GM12878 (cell line): ENCODE results near the gene SBF2. TPM values are rescaled to one million over a fixed set of nuclear protein-coding genes. Genes with fewer than 3 reads are reported as not detected.

ENCODE experiments used
- ATAC-seq: fragments of 200-7000 bp; cut with Tn5 transposase; 3 replicates; pipeline ENCODE4 v1.9.1; 2020; ENCODE audit warnings: mild to moderate bottlenecking, moderate library complexity
- BruUV-seq: library from RNA; stranded (reverse); fragments of 400-500 nt; replicated peaks from 2 replicates; lab custom pipeline; 2021; lab: Mats Ljungman, UMichigan
- CTCF ChIA-PET: fragments of 300-600 bp; sonication (Branson Sonifier 250); formaldehyde crosslinking; extraction: SDS; loops from one replicate; lab custom pipeline; 2021; ENCODE audit warnings: inconsistent platforms; lab: Yijun Ruan, JAX
- POLR2A ChIA-PET: fragments of 350-600 bp; formaldehyde crosslinking; extraction: SDS; loops from one replicate; lab custom pipeline; 2021; ENCODE audit warnings: inconsistent platforms; lab: Charles Lee
- RAD21 ChIA-PET: fragments of 300-600 bp; sonication (Branson Sonifier 250); formaldehyde crosslinking; loops from one replicate; lab custom pipeline; 2023; ENCODE audit warnings: antibody characterized with exemption; ENCODE audit not compliant: unreplicated experiment; lab: Charles Lee
- SMC1A ChIA-PET: fragments of 300-600 bp; sonication (Branson Sonifier 250); formaldehyde crosslinking; loops from one replicate; lab custom pipeline; 2023; ENCODE audit not compliant: unreplicated experiment, uncharacterized antibody; lab: Charles Lee
- DNase-seq: peaks from one replicate; pipeline ENCODE4 v3.0.0-alpha.2; 2011; ENCODE audit warnings: low read depth, low spot score
- FAIRE-seq: peaks from 3 replicates; lab custom pipeline; 2011; peaks lifted over from hg19 to GRCh38; lab: Jason Lieb, UNC
- H2AFZ ChIP-seq: 2 replicates; pipeline ENCODE4 v1.6.0; 2011; ENCODE audit warnings: low read depth, low read length, control low read depth; ENCODE audit not compliant: control insufficient read depth
- H3K27ac ChIP-seq: 2 replicates; pipeline ENCODE4 v1.5.1; 2011; ENCODE audit warnings: control low read depth; ENCODE audit not compliant: control insufficient read depth, insufficient read depth
- H3K27me3 ChIP-seq, 2 experiments: replicated peaks in 1 of 2; 2 replicates each; pipeline versions ENCODE4 v1.6.0 to v1.6.1; 2011; ENCODE audit warnings: low read length in 1 of 2; ENCODE audit not compliant: control insufficient read depth in 2 of 2, insufficient read depth in 2 of 2
- H3K36me3 ChIP-seq, 2 experiments: 2 replicates each; pipeline ENCODE4 v1.5.1; 2011; ENCODE audit warnings: low read length in 1 of 2; ENCODE audit not compliant: control insufficient read depth in 2 of 2, insufficient read depth in 2 of 2
- H3K4me1 ChIP-seq: 2 replicates; pipeline ENCODE4 v1.6.1; 2011; ENCODE audit warnings: mild to moderate bottlenecking, low read length, moderate library complexity, mixed read lengths; ENCODE audit not compliant: control insufficient read depth, insufficient read depth
- H3K4me2 ChIP-seq: 2 replicates; pipeline ENCODE4 v1.6.0; 2011; ENCODE audit warnings: control low read depth; ENCODE audit not compliant: control insufficient read depth, insufficient read depth
- H3K4me3 ChIP-seq: fragments of 200-600 bp; sonication (generic); 2 replicates; pipeline ENCODE4 v1.5.1; 2016
- H3K79me2 ChIP-seq: 2 replicates; pipeline ENCODE4 v1.6.0; 2011; ENCODE audit warnings: low read length; ENCODE audit not compliant: control insufficient read depth, insufficient read depth
- H3K9ac ChIP-seq: 2 replicates; pipeline ENCODE4 v1.8.0; 2011; ENCODE audit warnings: low read length, control low read depth, mixed read lengths; ENCODE audit not compliant: control insufficient read depth, insufficient read depth
- H3K9me3 ChIP-seq: replicated peaks from 3 replicates; pipeline ENCODE4 v1.5.1; 2011; ENCODE audit warnings: mild to moderate bottlenecking, low read length; ENCODE audit not compliant: control insufficient read depth, insufficient read depth
- H4K20me1 ChIP-seq: 2 replicates; pipeline ENCODE4 v1.6.0; 2011; ENCODE audit not compliant: control insufficient read depth, insufficient read depth
- EP300 ChIP-seq, 2 experiments: fragments of 150-350 bp in 1 of 2; IDR thresholded peaks; 2 replicates each; pipeline ENCODE4 v1.6.1; 2011 to 2012; ENCODE audit warnings: low read depth in 2 of 2, low read length in 2 of 2, borderline replicate concordance in 1 of 2, improper control_type of control experiment in 1 of 2, inconsistent platforms in 1 of 2; ENCODE audit not compliant: control insufficient read depth in 1 of 2
- IRF4 ChIP-seq: IDR thresholded peaks from 2 replicates; pipeline ENCODE4 v1.6.1; 2011; ENCODE audit warnings: low read depth, low read length
- KAT2A ChIP-seq: conservative IDR thresholded peaks from 2 replicates; pipeline ENCODE4 v1.6.1; 2011; ENCODE audit warnings: low read depth, low read length; ENCODE audit not compliant: control insufficient read depth
- POLR2AphosphoS2 ChIP-seq: IDR thresholded peaks from 2 replicates; pipeline ENCODE4 v1.6.1; 2011; ENCODE audit warnings: low read depth, mild to moderate bottlenecking, low read length, improper control_type of control experiment, moderate library complexity
- RBBP5 ChIP-seq: fragments of 200-600 bp; sonication (generic); conservative IDR thresholded peaks from 2 replicates; pipeline ENCODE4 v1.6.1; 2016
- SMAD1 ChIP-seq: fragments of 450-650 bp; IDR thresholded peaks from 2 replicates; pipeline ENCODE4 v1.6.1; 2018; ENCODE audit warnings: mild to moderate bottlenecking, low read depth; ENCODE audit not compliant: partially characterized antibody
- SMAD5 ChIP-seq: IDR thresholded peaks from 2 replicates; pipeline ENCODE4 v1.6.1; 2016; ENCODE audit warnings: antibody characterized with exemption, low read depth
- SREBF2 ChIP-seq: IDR thresholded peaks from 2 replicates; pipeline ENCODE4 v1.6.1; 2012; ENCODE audit warnings: mild to moderate bottlenecking, low read length
- SUZ12 ChIP-seq: fragments of 200-600 bp; sonication (generic); IDR thresholded peaks from one replicate; pipeline ENCODE4 v1.6.1; 2018; ENCODE audit warnings: antibody characterized with exemption, mild to moderate bottlenecking; ENCODE audit not compliant: unreplicated experiment
- ZNF207 ChIP-seq: fragments of 450-650 bp; IDR thresholded peaks from 2 replicates; pipeline ENCODE4 v1.6.1; 2014; ENCODE audit warnings: antibody characterized with exemption, mild to moderate bottlenecking, borderline replicate concordance
- WGBS: methylation state at CpG from one replicate; pipeline ENCODE4 v1.1.6; 2016; ENCODE audit warnings: low lambda C conversion rate; ENCODE audit not compliant: insufficient replicate concordance, insufficient coverage; ENCODE audit errors: missing lambda C conversion rate; 5-methylcytosine and 5-hydroxymethylcytosine counted together
- in situ Hi-C: fragments of 300-500 bp; cut with MboI; formaldehyde crosslinking; loops from 9 replicates; pipeline ENCODE4 v1.14.3; 2018; ENCODE audit warnings: mixed read lengths
- intact Hi-C: fragments of 100-400 bp; cut with micrococcal nuclease; formaldehyde crosslinking; loops from one replicate; pipeline ENCODE4 v1.14.2; 2022; ENCODE audit not compliant: unreplicated experiment
- polyA plus RNA-seq, 11 experiments: library from polyadenylated mRNA; depleted of rRNA in 4 of 11; unstranded in 6 of 11; stranded (reverse) in 5 of 11; fragments of >200 nt; fragmentation: Nextera tagmentation in 4 of 11; fragmentation: Illumina TruSeq in 1 of 11; extraction: Ambion mirVana in 4 of 11; extraction: Trizol in 1 of 11; gene quantifications; 1 replicate in 1 of 11; 2 replicates in 10 of 11; pipeline versions ENCODE4 v1.2.1 to v1.2.3, GENCODE V29; 2011 to 2016; ENCODE audit warnings: inconsistent platforms in 2 of 11, missing spikeins in 2 of 11, low read depth in 1 of 11
- total RNA-seq, 4 experiments: library from RNA; depleted of rRNA in 3 of 4; stranded (reverse); fragments of >200 nt in 3 of 4; fragmentation: Illumina TruSeq in 1 of 4; extraction: Trizol in 1 of 4; gene quantifications; 2 replicates each; pipeline versions ENCODE4 v1.2.1 to v1.2.3, GENCODE V29; 2013 to 2021
- TF ChIP-seq, protein P1 (sequence below): fragments of 450-650 bp; IDR thresholded peaks from 2 replicates; pipeline ENCODE4 v1.6.1; 2017; ENCODE audit warnings: mild to moderate bottlenecking, low read depth, inconsistent platforms; ENCODE audit not compliant: poor library complexity, severe bottlenecking
- TF ChIP-seq, protein P2 (sequence below): IDR thresholded peaks from 2 replicates; pipeline ENCODE4 v1.6.1; 2011; ENCODE audit warnings: mild to moderate bottlenecking, low read depth, low read length, moderate library complexity; ENCODE audit not compliant: insufficient replicate concordance

Gene SBF2
- total and polyA plus RNA-seq, 10 of the 15 experiments (the other 5 are each of a cell fraction or from before 2014, with no cell fraction given), result 0.24 to 2.3 (median 1.1) TPM

DNA sequence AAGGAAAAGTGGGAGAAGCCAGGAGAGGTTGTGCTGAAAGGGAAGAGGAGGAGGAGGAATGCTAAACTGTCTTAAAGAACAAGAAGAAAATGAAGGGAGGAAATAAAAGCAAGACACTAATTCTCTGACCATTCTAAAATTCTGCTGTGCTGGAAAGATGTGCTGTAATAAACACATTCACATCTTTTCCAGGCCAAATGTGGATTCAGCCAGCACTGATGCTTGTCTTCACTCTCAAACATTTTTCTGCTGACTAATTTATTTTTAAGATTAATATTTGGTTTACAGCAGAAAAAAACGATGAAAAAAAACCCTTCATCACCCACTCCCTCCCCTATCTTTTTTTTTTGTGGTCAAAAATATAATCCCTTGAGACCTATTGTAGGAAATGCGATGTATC is 406.5 kb downstream of the SBF2 start (continued):
- TF ChIP-seq, protein P1, sequence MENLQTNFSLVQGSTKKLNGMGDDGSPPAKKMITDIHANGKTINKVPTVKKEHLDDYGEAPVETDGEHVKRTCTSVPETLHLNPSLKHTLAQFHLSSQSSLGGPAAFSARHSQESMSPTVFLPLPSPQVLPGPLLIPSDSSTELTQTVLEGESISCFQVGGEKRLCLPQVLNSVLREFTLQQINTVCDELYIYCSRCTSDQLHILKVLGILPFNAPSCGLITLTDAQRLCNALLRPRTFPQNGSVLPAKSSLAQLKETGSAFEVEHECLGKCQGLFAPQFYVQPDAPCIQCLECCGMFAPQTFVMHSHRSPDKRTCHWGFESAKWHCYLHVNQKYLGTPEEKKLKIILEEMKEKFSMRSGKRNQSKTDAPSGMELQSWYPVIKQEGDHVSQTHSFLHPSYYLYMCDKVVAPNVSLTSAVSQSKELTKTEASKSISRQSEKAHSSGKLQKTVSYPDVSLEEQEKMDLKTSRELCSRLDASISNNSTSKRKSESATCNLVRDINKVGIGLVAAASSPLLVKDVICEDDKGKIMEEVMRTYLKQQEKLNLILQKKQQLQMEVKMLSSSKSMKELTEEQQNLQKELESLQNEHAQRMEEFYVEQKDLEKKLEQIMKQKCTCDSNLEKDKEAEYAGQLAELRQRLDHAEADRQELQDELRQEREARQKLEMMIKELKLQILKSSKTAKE, result no peak
- TF ChIP-seq KAT2A, result no peak
- TF ChIP-seq, all 136 proteins: peak for 0

DNA sequence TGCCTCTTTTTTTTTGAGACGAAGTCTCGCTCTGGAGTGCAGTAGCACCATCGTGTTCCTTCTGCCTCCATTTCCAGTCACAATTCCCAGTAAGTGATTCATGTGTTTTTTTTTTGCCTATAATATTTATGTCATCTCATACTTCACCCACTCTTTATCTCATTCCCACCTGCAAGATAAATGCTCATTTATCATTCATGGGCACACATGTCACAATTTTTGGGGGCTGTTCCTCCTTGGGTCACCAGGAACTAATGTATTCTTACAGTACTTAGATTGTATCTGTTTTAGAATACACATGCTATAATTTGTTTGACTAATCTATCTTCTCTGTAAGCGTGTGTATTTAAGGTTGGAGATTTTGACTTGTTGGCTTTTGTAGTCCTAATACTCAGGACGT is 407.4 kb downstream of the SBF2 start:
- H4K20me1 ChIP-seq, result no peaks in the 10 kb centered on the region
- H3K4me3 ChIP-seq, result no peak overlapping the region
- RAD21 ChIA-PET, result no interaction called here
- 69% methylated on average over 5 of the region's 5 CpGs for WGBS
- no peaks in the 10 kb centered on the region for H3K27me3 ChIP-seq
- H3K36me3 ChIP-seq, result no peaks in the 10 kb centered on the region
- H3K4me1 ChIP-seq, result no peaks in the 10 kb centered on the region
- H3K9me3 ChIP-seq, result no peaks in the 10 kb centered on the region
- FAIRE-seq, result no peak
- H3K4me2 ChIP-seq, result no peak overlapping the region
- DNase-seq, result no peak
- no peaks in the 10 kb centered on the region for H3K79me2 ChIP-seq
- in situ Hi-C loops, result no loop called here
- POLR2A ChIA-PET, result no interaction called here
- intact Hi-C loops, result no loop called here
- SMC1A ChIA-PET, result no interaction called here
- TF ChIP-seq SREBF2 (no peak), SMAD5 (no peak), SUZ12 (no peak), IRF4 (no peak), ZNF207 (no peak), RBBP5 (no peak), SMAD1 (no peak), POLR2AphosphoS2 (no peak), EP300 (IDR thresholded peaks at IDR 0.05; ENCODE audit: borderline replicate concordance in 1 of 2, control insufficient read depth in 1 of 2, low read depth in 2 of 2, low read length in 2 of 2) (no peak)
- TF ChIP-seq, protein P2, sequence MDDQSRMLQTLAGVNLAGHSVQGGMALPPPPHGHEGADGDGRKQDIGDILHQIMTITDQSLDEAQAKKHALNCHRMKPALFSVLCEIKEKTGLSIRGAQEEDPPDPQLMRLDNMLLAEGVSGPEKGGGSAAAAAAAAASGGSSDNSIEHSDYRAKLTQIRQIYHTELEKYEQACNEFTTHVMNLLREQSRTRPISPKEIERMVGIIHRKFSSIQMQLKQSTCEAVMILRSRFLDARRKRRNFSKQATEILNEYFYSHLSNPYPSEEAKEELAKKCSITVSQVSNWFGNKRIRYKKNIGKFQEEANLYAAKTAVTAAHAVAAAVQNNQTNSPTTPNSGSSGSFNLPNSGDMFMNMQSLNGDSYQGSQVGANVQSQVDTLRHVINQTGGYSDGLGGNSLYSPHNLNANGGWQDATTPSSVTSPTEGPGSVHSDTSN, result no peak
- no peak overlapping the region for H3K9ac ChIP-seq
- CTCF ChIA-PET, result no interaction called here
- BruUV-seq, result no TSS peak
- H3K27ac ChIP-seq, result no peak overlapping the region
- ATAC-seq, result no peak
- no peak overlapping the region for H2AFZ ChIP-seq
